Dedifferentiated amniotic fluid mesenchymal stem cell (primary cell): ENCODE data around the gene HOXC9.

Experiments used
- DNase-seq: peaks from one replicate; pipeline ENCODE4 v3.0.0-alpha.2; 2016; ENCODE audit errors: extremely low spot score

The HOXC9 gene

GRCh38 chr12:53963434-53964314, 36.3 kb upstream of the HOXC9 start:
- no peak for DNase-seq

GRCh38 chr12:53964315-53964713, 35.6 kb upstream of the HOXC9 start:
- no peak for DNase-seq

- DNase-seq, result no peak
Observed at GRCh38 chr12:53965281-53966084, 34.5 kb upstream of the HOXC9 start.

GRCh38 chr12:53966085-53966384, 33.9 kb upstream of the HOXC9 start:
- no peak for DNase-seq

GRCh38 chr12:53966385-53967133, 33.4 kb upstream of the HOXC9 start:
- DNase-seq, result no peak

GRCh38 chr12:53967421-53967925, 32.5 kb upstream of the HOXC9 start:
- no peak for DNase-seq

- no peak for DNase-seq
Observed at GRCh38 chr12:53968214-53969127, 31.5 kb upstream of the HOXC9 start.

GRCh38 chr12:53969588-53970259, 30.2 kb upstream of the HOXC9 start:
- no peak for DNase-seq

- no peak for DNase-seq
Observed at GRCh38 chr12:53970451-53970850, 29.5 kb upstream of the HOXC9 start.

- no peak for DNase-seq
Observed at GRCh38 chr12:53971129-53971528, 28.8 kb upstream of the HOXC9 start.

- no peak for DNase-seq
Observed at GRCh38 chr12:53971686-53972085, 28.3 kb upstream of the HOXC9 start.

GRCh38 chr12:53972152-53972702, 27.7 kb upstream of the HOXC9 start:
- DNase-seq, result no peak

GRCh38 chr12:53972722-53973235, 27.2 kb upstream of the HOXC9 start, which contains the start of gene HOXC11:
TSS of gene HOXC11 (plus strand) at chr12:53973126. CDS start at chr12:53973242, 116 bp downstream.
- no peak for DNase-seq

GRCh38 chr12:53973236-53974042, 26.5 kb upstream of the HOXC9 start:
- DNase-seq, result no peak

GRCh38 chr12:53974084-53975063, 25.6 kb upstream of the HOXC9 start, which contains the start of gene HOTAIR:
TSS of gene HOTAIR (minus strand) at chr12:53974954.
- no peak for DNase-seq

- no peak for DNase-seq
Observed at GRCh38 chr12:53975064-53975471, 24.9 kb upstream of the HOXC9 start.

GRCh38 chr12:53975479-53976152, 24.3 kb upstream of the HOXC9 start:
- no peak for DNase-seq
